HEK293 (cell line): Measurements from ENCODE around the gene ASB6.
A peak's percentile ranks its signal among the peaks of the same experiment; 100 is the strongest.

Source experiments
- EGR2 ChIP-seq: fragments of 450-650 bp; formaldehyde crosslinking; IDR thresholded peaks from 2 replicates; pipeline ENCODE4 v1.5.1; 2016; ENCODE audit warnings: low read depth, missing biosample characterization, missing genetic modification characterization
- ZNF639 ChIP-seq: fragments of 450-650 bp; formaldehyde crosslinking; IDR thresholded peaks from 2 replicates; pipeline ENCODE4 v1.5.1; 2016; ENCODE audit warnings: missing biosample characterization, missing genetic modification characterization

- TF ChIP-seq ZNF639 (0 out of 2 replicates have a peak, but pooled peaks have one; percentile 19), EGR2 (no peak)
Observed at GRCh38 chr9:129650680-129651235, 8.8 kb upstream of the ASB6 start.
